A549 (cell line): Measurements from ENCODE around the gene TEX22. TPM values are rescaled to one million over a fixed set of nuclear protein-coding genes. Genes with fewer than 3 reads are reported as not detected.

ENCODE experiments used
- ATAC-seq, 2 experiments: fragments of 200-7000 bp in 1 of 2; fragments of >200 bp in 1 of 2; cut with Nextera tagmentation in 1 of 2; cut with Tn5 transposase in 1 of 2; 3 replicates each; pipeline versions ENCODE4 v1.8.0 to v1.9.1; 2018 to 2020; ENCODE audit warnings: mild to moderate bottlenecking in 1 of 2, moderate library complexity in 1 of 2
- CTCF ChIA-PET: fragments of 300-600 bp; sonication (Branson Sonifier 250); formaldehyde crosslinking; extraction: SDS; loops from one replicate; lab custom pipeline; 2021; ENCODE audit warnings: antibody characterized with exemption, inconsistent platforms; lab: Yijun Ruan, JAX
- POLR2A ChIA-PET: fragments of 350-600 bp; formaldehyde crosslinking; extraction: SDS; loops from one replicate; lab custom pipeline; 2021; ENCODE audit warnings: antibody characterized with exemption, inconsistent platforms; lab: Yijun Ruan, JAX
- DNase-seq, 2 experiments: peaks; one replicate each; pipeline versions ENCODE4 v3.0.0 to v3.0.0-alpha.2; 2011 to 2016; ENCODE audit warnings: low read depth in 1 of 2, low spot score in 1 of 2
- FAIRE-seq: peaks from 2 replicates; lab custom pipeline; 2011; peaks lifted over from hg19 to GRCh38; lab: Jason Lieb, UNC
- H3K27ac ChIP-seq, 2 experiments: fragments of >200 bp; sonication (Bioruptor Twin); formaldehyde crosslinking; 3 replicates each; pipeline ENCODE4 v1.5.1; 2016 to 2017
- H3K4me1 ChIP-seq: fragments of >200 bp; sonication (Bioruptor Twin); formaldehyde crosslinking; 3 replicates; pipeline ENCODE4 v1.6.1; 2016
- H3K4me2 ChIP-seq: fragments of >200 bp; sonication (Bioruptor Twin); formaldehyde crosslinking; 3 replicates; pipeline ENCODE4 v1.6.1; 2016
- H3K4me3 ChIP-seq: fragments of >200 bp; sonication (Bioruptor Twin); formaldehyde crosslinking; 3 replicates; pipeline ENCODE4 v1.5.1; 2016
- H3K9me3 ChIP-seq: fragments of >200 bp; sonication (Bioruptor Twin); formaldehyde crosslinking; 3 replicates; pipeline ENCODE4 v1.6.1; 2016
- BCL3 ChIP-seq: fragments of >200 bp; sonication (Bioruptor Twin); formaldehyde crosslinking; IDR thresholded peaks from 3 replicates; pipeline ENCODE4 v1.6.1; 2016
- EHF ChIP-seq: fragments of 250-450 bp; sonication (Bioruptor Pico); IDR thresholded peaks from 2 replicates; pipeline ENCODE4 v1.5.0; 2020; ENCODE audit warnings: mild to moderate bottlenecking
- FOSB ChIP-seq: fragments of 250-450 bp; sonication (Bioruptor Pico); IDR thresholded peaks from 2 replicates; pipeline ENCODE4 v1.5.0; 2020; ENCODE audit warnings: mild to moderate bottlenecking, moderate library complexity
- FOSL2 ChIP-seq, 2 experiments: fragments of 450-650 bp in 1 of 2; fragments of >200 bp in 1 of 2; sonication (Bioruptor Twin) in 1 of 2; formaldehyde crosslinking; IDR thresholded peaks; 2 replicates each; pipeline versions ENCODE4 v1.5.0 to v1.6.1; 2016 to 2020; ENCODE audit warnings: mild to moderate bottlenecking in 1 of 2, moderate library complexity in 1 of 2
- GATA3 ChIP-seq: IDR thresholded peaks from 2 replicates; pipeline ENCODE4 v1.6.1; 2012; ENCODE audit warnings: borderline replicate concordance
- HDAC2 ChIP-seq: fragments of 200-600 bp; sonication (generic); IDR thresholded peaks from 2 replicates; pipeline ENCODE4 v1.6.1; 2016
- HES2 ChIP-seq: fragments of >200 bp; sonication (Bioruptor Twin); formaldehyde crosslinking; IDR thresholded peaks from 2 replicates; pipeline ENCODE4 v1.6.1; 2016
- HEYL ChIP-seq: fragments of 250-450 bp; sonication (Bioruptor Pico); IDR thresholded peaks from 2 replicates; pipeline ENCODE4 v1.8.0; 2021; ENCODE audit warnings: mild to moderate bottlenecking, moderate library complexity
- JUNB ChIP-seq: fragments of >200 bp; sonication (Bioruptor Twin); formaldehyde crosslinking; IDR thresholded peaks from 2 replicates; pipeline ENCODE4 v1.6.1; 2016
- KDM1A ChIP-seq: fragments of 200-600 bp; sonication (generic); IDR thresholded peaks from 2 replicates; pipeline ENCODE4 v1.6.1; 2016; ENCODE audit warnings: low read depth, mild to moderate bottlenecking
- KDM5A ChIP-seq: fragments of 200-600 bp; sonication (generic); IDR thresholded peaks from 2 replicates; pipeline ENCODE4 v1.6.1; 2016; ENCODE audit warnings: antibody characterized with exemption, mild to moderate bottlenecking
- MAFK ChIP-seq: fragments of 450-650 bp; IDR thresholded peaks from 2 replicates; pipeline ENCODE4 v1.6.1; 2014; ENCODE audit not compliant: partially characterized antibody
- MYC ChIP-seq: IDR thresholded peaks from 2 replicates; pipeline ENCODE4 v1.6.1; 2012; ENCODE audit warnings: mild to moderate bottlenecking, inconsistent platforms, low read length, improper control_type of control experiment, borderline replicate concordance
- POLR2A ChIP-seq: IDR thresholded peaks from 2 replicates; pipeline ENCODE4 v1.6.1; 2012; ENCODE audit warnings: mild to moderate bottlenecking, low read length
- RAD21 ChIP-seq, 2 experiments: fragments of >200 bp in 1 of 2; sonication (Bioruptor Twin) in 1 of 2; formaldehyde crosslinking in 1 of 2; IDR thresholded peaks in 1 of 2; conservative IDR thresholded peaks in 1 of 2; 2 replicates in 1 of 2; 3 replicates in 1 of 2; pipeline ENCODE4 v1.6.1; 2012 to 2018; ENCODE audit warnings: inconsistent platforms in 1 of 2
- USF2 ChIP-seq: fragments of 450-650 bp; IDR thresholded peaks from 2 replicates; pipeline ENCODE4 v1.6.1; 2014; ENCODE audit warnings: antibody characterized with exemption
- ZNF302 ChIP-seq: fragments of 250-450 bp; sonication (Bioruptor Pico); IDR thresholded peaks from 2 replicates; pipeline ENCODE4 v1.9.0; 2021; ENCODE audit warnings: inconsistent platforms, mild to moderate bottlenecking, moderate library complexity
- ZSCAN20 ChIP-seq: fragments of 250-450 bp; sonication (Bioruptor Pico); IDR thresholded peaks from 2 replicates; pipeline ENCODE4 v1.8.0; 2022; ENCODE audit warnings: mild to moderate bottlenecking, moderate library complexity
- WGBS: methylation state at CpG from one replicate; pipeline ENCODE4 v1.1.6; 2017; ENCODE audit errors: missing lambda C conversion rate; 5-methylcytosine and 5-hydroxymethylcytosine counted together
- polyA plus RNA-seq, 4 experiments: library from polyadenylated mRNA; depleted of rRNA in 3 of 4; stranded (reverse); fragments of >200 nt; fragmentation: RNase III in 1 of 4; extraction: RNeasy Plus Mini Kit Qiagen cat#74134 plus additional on column Dnase treatment in 1 of 4; gene quantifications; 2 replicates in 3 of 4; 3 replicates in 1 of 4; pipeline ENCODE4 v1.2.3, GENCODE V29; 2011 to 2017
- TF ChIP-seq, protein P1 (sequence below): fragments of 200-600 bp; sonication (generic); IDR thresholded peaks from 2 replicates; pipeline ENCODE4 v1.6.1; 2016; ENCODE audit warnings: antibody characterized with exemption, mild to moderate bottlenecking, moderate library complexity

Gene TEX22
- polyA plus RNA-seq, 2 of the 4 experiments (the other 2 are of a cell fraction) = 0.06 to 0.23 TPM

DNA sequence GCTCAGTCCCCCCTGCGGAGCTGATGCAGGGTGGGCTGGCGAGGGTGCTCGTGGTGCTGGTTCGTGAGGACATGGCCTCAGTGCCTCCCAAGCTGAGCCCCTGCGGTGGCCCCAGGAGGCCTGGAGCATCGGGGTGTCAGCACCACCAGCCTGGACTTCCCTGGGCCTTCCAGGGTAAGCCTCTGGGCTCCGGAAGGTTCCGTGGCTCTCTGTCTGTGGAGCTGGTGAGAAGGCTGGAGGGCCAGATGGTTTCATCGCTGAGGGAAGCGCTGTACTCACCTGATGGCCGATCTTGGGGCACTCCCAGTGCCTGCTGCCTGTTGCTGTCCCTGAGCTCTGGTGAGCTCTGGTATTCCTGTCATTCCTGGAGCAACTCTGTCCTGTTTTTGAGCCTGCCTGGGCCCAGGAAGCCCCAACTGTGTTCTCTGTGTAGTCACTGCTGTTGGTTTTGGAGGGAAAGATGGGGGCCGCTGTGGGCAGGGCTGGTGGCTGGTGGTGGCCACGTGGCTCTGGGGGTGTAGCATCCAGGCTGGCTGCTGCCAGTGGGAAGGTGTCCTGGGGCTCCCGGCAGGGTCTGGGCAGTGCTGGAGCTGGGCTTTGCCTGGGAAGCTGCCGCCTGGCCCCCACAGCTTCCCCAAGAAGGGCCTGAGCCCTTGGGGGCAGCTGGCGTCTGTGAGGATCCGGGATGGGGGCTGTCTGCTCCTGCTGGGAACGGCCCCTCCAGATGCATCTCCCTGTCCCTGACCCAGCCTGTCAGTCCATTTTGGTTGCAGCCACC is 39.6 kb downstream of the TEX22 start:
- TF ChIP-seq JUNB (no peak), ZNF302 (CRISPR knock-in tag) (no peak), HEYL (no peak), POLR2A (no peak), USF2 (no peak), RAD21 (conservative IDR thresholded peaks at IDR 0.05 in 1 of 2, IDR thresholded peaks at IDR 0.05 in 1 of 2) (no peak), GATA3 (no peak), HES2 (no peak), BCL3 (no peak), EHF (CRISPR knock-in tag) (no peak), FOSL2 (IDR thresholded peaks at IDR 0.05) (no peak), FOSL2 (CRISPR knock-in tag; IDR thresholded peaks at IDR 0.05) (no peak), MAFK (no peak)
- TF ChIP-seq, protein P1, sequence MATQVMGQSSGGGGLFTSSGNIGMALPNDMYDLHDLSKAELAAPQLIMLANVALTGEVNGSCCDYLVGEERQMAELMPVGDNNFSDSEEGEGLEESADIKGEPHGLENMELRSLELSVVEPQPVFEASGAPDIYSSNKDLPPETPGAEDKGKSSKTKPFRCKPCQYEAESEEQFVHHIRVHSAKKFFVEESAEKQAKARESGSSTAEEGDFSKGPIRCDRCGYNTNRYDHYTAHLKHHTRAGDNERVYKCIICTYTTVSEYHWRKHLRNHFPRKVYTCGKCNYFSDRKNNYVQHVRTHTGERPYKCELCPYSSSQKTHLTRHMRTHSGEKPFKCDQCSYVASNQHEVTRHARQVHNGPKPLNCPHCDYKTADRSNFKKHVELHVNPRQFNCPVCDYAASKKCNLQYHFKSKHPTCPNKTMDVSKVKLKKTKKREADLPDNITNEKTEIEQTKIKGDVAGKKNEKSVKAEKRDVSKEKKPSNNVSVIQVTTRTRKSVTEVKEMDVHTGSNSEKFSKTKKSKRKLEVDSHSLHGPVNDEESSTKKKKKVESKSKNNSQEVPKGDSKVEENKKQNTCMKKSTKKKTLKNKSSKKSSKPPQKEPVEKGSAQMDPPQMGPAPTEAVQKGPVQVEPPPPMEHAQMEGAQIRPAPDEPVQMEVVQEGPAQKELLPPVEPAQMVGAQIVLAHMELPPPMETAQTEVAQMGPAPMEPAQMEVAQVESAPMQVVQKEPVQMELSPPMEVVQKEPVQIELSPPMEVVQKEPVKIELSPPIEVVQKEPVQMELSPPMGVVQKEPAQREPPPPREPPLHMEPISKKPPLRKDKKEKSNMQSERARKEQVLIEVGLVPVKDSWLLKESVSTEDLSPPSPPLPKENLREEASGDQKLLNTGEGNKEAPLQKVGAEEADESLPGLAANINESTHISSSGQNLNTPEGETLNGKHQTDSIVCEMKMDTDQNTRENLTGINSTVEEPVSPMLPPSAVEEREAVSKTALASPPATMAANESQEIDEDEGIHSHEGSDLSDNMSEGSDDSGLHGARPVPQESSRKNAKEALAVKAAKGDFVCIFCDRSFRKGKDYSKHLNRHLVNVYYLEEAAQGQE = no peak
- TF ChIP-seq, all 56 proteins: peak for 0
- DNase-seq (no peak), ATAC-seq (no peak), FAIRE-seq (no peak)
- Histone ChIP-seq H3K4me3 (no peak overlapping the region), H3K4me2 (no peak overlapping the region), H3K4me1 (no peaks in the 10 kb centered on the region), H3K9me3 (no peaks in the 10 kb centered on the region), H3K27ac (no peak overlapping the region; a peak in 1 of 6 replicates)
- POLR2A ChIA-PET = interaction anchor here (1.0 kb wide), 1 partner anchor 52 kb away, joined by 4 read pairs; no protein-coding TSS in a partner anchor
- CTCF ChIA-PET = interaction anchor here (1.1 to 6.1 kb wide), 7 partner anchors 9 to 67 kb away, joined by 3 to 24 read pairs (median 7); no protein-coding TSS in a partner anchor
- 98% methylated on average over 12 of the region's 18 CpGs for whole genome bisulfite sequencing

DNA sequence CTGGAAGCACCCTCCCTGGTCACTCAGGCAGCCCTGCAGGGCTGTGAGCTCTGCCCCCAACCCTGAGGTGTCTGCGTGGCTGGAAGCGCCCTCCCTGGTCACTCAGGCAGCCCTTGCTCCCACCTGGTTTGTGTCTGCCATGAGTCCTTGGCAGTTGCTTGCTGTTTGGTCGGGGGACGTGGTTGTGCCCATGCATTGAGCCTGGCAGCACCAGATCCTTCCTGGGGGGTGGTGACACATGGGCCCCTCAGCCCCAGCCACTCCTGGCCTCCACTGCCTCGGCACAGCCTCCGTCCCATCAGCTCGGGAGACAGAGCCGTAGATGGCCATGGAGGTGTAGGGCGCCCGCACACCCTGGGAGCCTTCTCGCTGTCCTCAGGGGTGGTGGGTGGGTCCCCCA is 40.8 kb downstream of the TEX22 start:
- Histone ChIP-seq H3K4me1 (no peaks in the 10 kb centered on the region), H3K4me3 (no peak overlapping the region), H3K9me3 (no peaks in the 10 kb centered on the region), H3K4me2 (no peak overlapping the region), H3K27ac (no peak overlapping the region)
- DNase-seq (no peak), ATAC-seq (no peak), FAIRE-seq (no peak)
- TF ChIP-seq MYC (no peak), KDM1A (no peak), HDAC2 (no peak), KDM5A (no peak), HES2 (no peak), RAD21 (conservative IDR thresholded peaks at IDR 0.05 in 1 of 2, IDR thresholded peaks at IDR 0.05 in 1 of 2) (no peak), FOSL2 (IDR thresholded peaks at IDR 0.05) (no peak), FOSL2 (CRISPR knock-in tag; IDR thresholded peaks at IDR 0.05) (no peak), FOSB (CRISPR knock-in tag) (no peak), ZSCAN20 (CRISPR knock-in tag) (no peak)
- 92% methylated on average over 5 of the region's 11 CpGs for WGBS
- ChIA-PET CTCF (interaction anchor here (1.1 to 6.1 kb wide), 10 partner anchors 9 to 94 kb away, joined by 3 to 24 read pairs (median 6); no protein-coding TSS in a partner anchor), POLR2A (no interaction called here)
